ENCODE results near the gene GAB3.

Gene GAB3

DNA sequence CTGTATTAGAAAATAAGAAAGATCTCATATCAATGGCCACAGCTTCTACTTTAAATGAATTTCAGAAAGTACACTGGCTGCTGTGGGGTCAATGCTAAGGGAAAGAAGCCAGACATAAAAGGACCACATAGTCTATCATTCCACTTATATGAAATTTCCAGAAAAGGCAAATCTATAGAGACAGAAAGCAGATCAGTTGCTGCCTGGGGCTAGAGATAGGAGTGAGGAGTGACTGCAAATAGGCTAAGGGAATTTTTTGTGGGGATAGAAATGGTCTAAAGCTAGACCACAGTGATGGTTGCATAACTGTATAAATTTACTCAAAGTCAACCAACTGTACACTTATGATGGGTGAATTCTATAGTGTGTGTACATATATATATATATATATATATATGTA lies 8.3 kb downstream of the GAB3 start:
- DNase-seq: no peak
- peaks cover 64% of the 10 kb centered on the region for H3K4me1 ChIP-seq (ENCODE audit: insufficient read depth, low read length)

DNA sequence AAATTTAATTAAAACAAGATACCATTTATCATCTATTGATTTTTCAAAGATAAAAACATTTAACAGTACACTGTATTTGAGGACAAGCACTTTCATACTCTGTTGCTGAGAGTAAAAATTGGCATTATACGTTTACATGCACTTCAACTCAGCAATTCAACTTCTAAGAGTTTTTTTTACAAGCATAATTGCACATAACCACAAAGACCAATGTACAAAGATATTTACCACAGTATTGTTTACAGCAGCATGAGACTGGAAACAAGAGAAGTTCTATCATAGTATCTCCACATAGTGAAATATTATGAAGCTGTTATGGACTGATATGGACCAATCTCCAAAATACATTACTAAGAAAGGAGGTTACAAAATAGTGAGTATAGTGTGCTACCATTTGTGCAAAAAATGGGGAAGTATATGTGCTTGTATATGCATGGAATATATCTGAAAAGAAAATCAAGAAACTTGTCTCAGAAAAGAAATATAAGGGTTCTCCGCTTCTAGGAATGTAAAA lies 10.9 kb downstream of the GAB3 start:
- H3K9me3 ChIP-seq (ENCODE audit: insufficient read depth, low read length, severe bottlenecking): no peaks in the 10 kb centered on the region
- no peaks in the 10 kb centered on the region for H3K27me3 ChIP-seq (ENCODE audit: insufficient read depth, low read length, poor library complexity)
- H3K79me2 ChIP-seq (ENCODE audit: insufficient read depth, low read length): peaks cover 98% of the 10 kb centered on the region
- ATAC-seq (ENCODE audit: insufficient read depth, low read depth): peak; percentile 61
- H3K4me3 ChIP-seq (ENCODE audit: low read depth in 1 of 2, low read length in 2 of 2): no peak overlapping the region
- H3K27ac ChIP-seq (ENCODE audit: low read length): peak overlapping the region; percentile 96
- peak overlapping the region; percentile 38; the same call in 1 of the 2 replicates for H3K4me2 ChIP-seq (ENCODE audit: insufficient read depth, low read length)
- H4K20me1 ChIP-seq (ENCODE audit: insufficient read depth, low read length): no peaks in the 10 kb centered on the region
- no peak overlapping the region for H2AFZ ChIP-seq (ENCODE audit: low read depth, low read length)
- TF ChIP-seq EZH2 (IDR thresholded peaks at IDR 0.05; ENCODE audit: borderline replicate concordance, low read depth, low read length, severe bottlenecking): no peak
- TF ChIP-seq, protein P1, sequence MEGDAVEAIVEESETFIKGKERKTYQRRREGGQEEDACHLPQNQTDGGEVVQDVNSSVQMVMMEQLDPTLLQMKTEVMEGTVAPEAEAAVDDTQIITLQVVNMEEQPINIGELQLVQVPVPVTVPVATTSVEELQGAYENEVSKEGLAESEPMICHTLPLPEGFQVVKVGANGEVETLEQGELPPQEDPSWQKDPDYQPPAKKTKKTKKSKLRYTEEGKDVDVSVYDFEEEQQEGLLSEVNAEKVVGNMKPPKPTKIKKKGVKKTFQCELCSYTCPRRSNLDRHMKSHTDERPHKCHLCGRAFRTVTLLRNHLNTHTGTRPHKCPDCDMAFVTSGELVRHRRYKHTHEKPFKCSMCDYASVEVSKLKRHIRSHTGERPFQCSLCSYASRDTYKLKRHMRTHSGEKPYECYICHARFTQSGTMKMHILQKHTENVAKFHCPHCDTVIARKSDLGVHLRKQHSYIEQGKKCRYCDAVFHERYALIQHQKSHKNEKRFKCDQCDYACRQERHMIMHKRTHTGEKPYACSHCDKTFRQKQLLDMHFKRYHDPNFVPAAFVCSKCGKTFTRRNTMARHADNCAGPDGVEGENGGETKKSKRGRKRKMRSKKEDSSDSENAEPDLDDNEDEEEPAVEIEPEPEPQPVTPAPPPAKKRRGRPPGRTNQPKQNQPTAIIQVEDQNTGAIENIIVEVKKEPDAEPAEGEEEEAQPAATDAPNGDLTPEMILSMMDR (IDR thresholded peaks at IDR 0.05; ENCODE audit: borderline replicate concordance, extremely low read depth, low read length, poor library complexity, severe bottlenecking): no peak
- H3K4me1 ChIP-seq (ENCODE audit: insufficient read depth, low read length): peaks cover 78% of the 10 kb centered on the region
- no peak for DNase-seq
- peaks cover 5% of the 10 kb centered on the region; the same call in 1 of the 2 replicates for H3K36me3 ChIP-seq (ENCODE audit: insufficient read depth, low read length)
- H3K9ac ChIP-seq (ENCODE audit: low read depth, low read length): peak overlapping the region; percentile 27; the same call in 1 of the 2 replicates

More for the DNA sequence above, 8.3 kb downstream of the GAB3 start:
- peaks cover 3% of the 10 kb centered on the region for H3K9me3 ChIP-seq (ENCODE audit: insufficient read depth, low read length, severe bottlenecking)
- no peak overlapping the region for H3K4me3 ChIP-seq (ENCODE audit: low read depth in 1 of 2, low read length in 2 of 2)
- no peaks in the 10 kb centered on the region for H4K20me1 ChIP-seq (ENCODE audit: insufficient read depth, low read length)
- 0 out of 2 replicates have a peak, but pooled peaks cover 5% of the 10 kb centered on the region for H3K36me3 ChIP-seq (ENCODE audit: insufficient read depth, low read length)
- no peaks in the 10 kb centered on the region for H3K27me3 ChIP-seq (ENCODE audit: insufficient read depth, low read length, poor library complexity)
- no peak overlapping the region for H3K4me2 ChIP-seq (ENCODE audit: insufficient read depth, low read length)
- H3K27ac ChIP-seq (ENCODE audit: low read length): 0 out of 2 replicates have a peak overlapping the region, but pooled peaks have one; percentile 44
- no peak overlapping the region for H3K9ac ChIP-seq (ENCODE audit: low read depth, low read length)
- no peak overlapping the region for H2AFZ ChIP-seq (ENCODE audit: low read depth, low read length)
- H3K79me2 ChIP-seq (ENCODE audit: insufficient read depth, low read length): peaks cover 97% of the 10 kb centered on the region
- ATAC-seq (ENCODE audit: insufficient read depth, low read depth): no peak
- TF ChIP-seq, protein P1 (IDR thresholded peaks at IDR 0.05; ENCODE audit: borderline replicate concordance, extremely low read depth, low read length, poor library complexity, severe bottlenecking): no peak
- TF ChIP-seq EZH2 (IDR thresholded peaks at IDR 0.05; ENCODE audit: borderline replicate concordance, low read depth, low read length, severe bottlenecking): no peak

DNA sequence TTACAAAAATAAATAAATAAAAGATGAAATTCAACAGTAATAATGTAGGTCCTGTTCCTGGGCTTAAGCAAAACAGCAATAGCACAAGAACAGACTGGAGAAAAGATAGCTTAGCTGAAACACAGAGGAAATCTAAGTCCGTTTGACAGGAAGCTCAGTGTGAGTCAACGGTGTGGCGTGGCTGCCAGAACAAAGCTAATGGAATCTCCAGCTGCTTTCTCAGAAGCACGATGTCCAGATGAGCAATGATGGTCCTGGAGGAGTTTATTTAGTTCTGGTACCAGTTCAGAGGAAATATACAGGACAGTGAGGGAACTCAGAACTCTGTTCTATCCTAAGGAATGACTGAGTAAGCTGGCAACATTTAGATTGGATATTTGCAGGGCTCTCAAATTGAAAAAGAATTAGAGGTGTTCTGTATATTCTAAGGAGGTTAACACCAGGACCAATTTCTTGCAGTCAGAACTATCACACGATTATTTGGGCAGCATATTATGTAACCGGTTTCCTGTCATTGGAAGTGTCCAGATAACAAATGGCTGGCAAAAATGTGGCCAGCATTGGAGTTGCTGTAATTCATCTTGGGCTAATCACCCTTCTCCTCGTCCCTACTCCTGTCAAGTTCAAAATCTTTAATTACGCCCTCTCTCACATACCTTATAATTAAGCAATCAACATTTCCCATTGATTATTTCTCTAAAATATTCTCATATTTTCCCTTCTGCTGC lies 12.7 kb downstream of the GAB3 start:
- peak overlapping the region; percentile 96 for H3K27ac ChIP-seq (ENCODE audit: low read length)
- H3K9ac ChIP-seq (ENCODE audit: low read depth, low read length): peak overlapping the region; percentile 57
- no peaks in the 10 kb centered on the region for H3K9me3 ChIP-seq (ENCODE audit: insufficient read depth, low read length, severe bottlenecking)
- H3K4me2 ChIP-seq (ENCODE audit: insufficient read depth, low read length): peak overlapping the region; percentile 62
- H3K79me2 ChIP-seq (ENCODE audit: insufficient read depth, low read length): peaks cover 87% of the 10 kb centered on the region
- H2AFZ ChIP-seq (ENCODE audit: low read depth, low read length): peak overlapping the region; percentile 64
- H3K4me3 ChIP-seq (ENCODE audit: low read depth in 1 of 2, low read length in 2 of 2): peak overlapping the region in 1 of 2 experiments; percentile 40; a peak in 2 of 4 replicates
- peaks cover 94% of the 10 kb centered on the region for H3K4me1 ChIP-seq (ENCODE audit: insufficient read depth, low read length)
- no peaks in the 10 kb centered on the region for H4K20me1 ChIP-seq (ENCODE audit: insufficient read depth, low read length)
- peaks cover 5% of the 10 kb centered on the region; the same call in 1 of the 2 replicates for H3K36me3 ChIP-seq (ENCODE audit: insufficient read depth, low read length)
- peak; percentile 53 for ATAC-seq (ENCODE audit: insufficient read depth, low read depth)
- peak; percentile 62 for DNase-seq
- no peaks in the 10 kb centered on the region for H3K27me3 ChIP-seq (ENCODE audit: insufficient read depth, low read length, poor library complexity)
- TF ChIP-seq, protein P1 (IDR thresholded peaks at IDR 0.05; ENCODE audit: borderline replicate concordance, extremely low read depth, low read length, poor library complexity, severe bottlenecking): no peak
- TF ChIP-seq EZH2 (IDR thresholded peaks at IDR 0.05; ENCODE audit: borderline replicate concordance, low read depth, low read length, severe bottlenecking): no peak
